ENCODE results near the gene SEMA3C. TPM values are rescaled to one million over a fixed set of nuclear protein-coding genes. Genes with fewer than 3 reads are reported as not detected.
A peak's percentile ranks its signal among the peaks of the same experiment; 100 is the strongest.

SEMA3C gene
- polyA plus RNA-seq, 3 donors, result 29.2 to 34.7 (median 31.8) TPM

GRCh38 chr7:80734011-80734410 lies 184.8 kb downstream of the SEMA3C start:
- DNase-seq (ENCODE audit: extremely low read depth in 1 of 11, low read depth in 9 of 11, low spot score in 4 of 11), result no peak

DNA sequence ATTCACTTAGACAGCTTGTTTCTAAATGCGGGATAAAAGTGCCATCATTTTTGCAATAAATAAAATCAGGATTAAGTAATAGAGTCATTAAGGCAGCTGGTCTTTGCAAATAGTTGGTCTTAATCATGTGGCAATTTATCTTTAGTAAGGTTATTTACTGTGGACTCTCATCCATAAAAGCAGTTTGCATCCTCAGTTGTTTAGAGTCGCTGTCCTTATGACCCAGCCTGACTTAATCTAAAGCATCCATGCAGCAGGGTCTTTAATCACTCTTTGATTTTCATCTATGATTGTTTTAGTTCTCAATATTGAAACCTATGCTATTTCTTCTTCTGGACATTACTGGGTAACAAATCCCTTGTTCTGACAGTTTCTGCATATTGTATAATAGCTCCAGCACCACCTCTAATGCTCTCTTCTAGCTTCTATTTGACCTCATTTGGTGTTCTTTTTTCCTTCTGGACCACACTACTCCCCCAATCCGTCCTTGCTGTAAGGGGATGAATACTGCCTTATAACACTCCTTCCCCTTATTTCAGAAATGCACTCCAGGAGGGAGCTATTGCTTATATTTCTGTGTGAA lies 185.4 kb downstream of the SEMA3C start:
- DNase-seq (ENCODE audit: extremely low read depth in 1 of 11, low read depth in 9 of 11, low spot score in 4 of 11), result no peak

GRCh38 chr7:80732630-80733029 lies 186.2 kb downstream of the SEMA3C start:
- DNase-seq (ENCODE audit: extremely low read depth in 1 of 11, low read depth in 9 of 11, low spot score in 4 of 11), result no peak

DNA sequence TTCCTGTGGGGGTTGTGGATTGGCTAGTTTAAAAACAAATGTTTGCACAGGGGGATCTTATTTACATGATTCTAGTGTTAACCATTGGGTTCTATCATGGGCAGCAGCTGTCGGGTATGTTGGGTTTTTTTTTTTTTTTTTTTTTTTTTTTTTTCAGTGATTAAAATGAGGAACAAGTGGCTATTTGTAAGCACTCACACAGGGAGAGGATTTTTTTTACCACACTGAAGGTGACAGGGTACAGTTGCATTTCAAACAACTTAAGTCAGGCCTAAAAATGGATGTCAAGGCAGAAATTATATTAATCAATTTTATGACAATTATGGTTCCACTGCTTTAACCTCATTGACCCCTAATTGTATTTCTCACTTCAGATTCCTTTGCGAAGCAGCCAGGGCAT lies 187.6 kb downstream of the SEMA3C start:
- no peak for DNase-seq (ENCODE audit: extremely low read depth in 1 of 11, low read depth in 9 of 11, low spot score in 4 of 11)

GRCh38 chr7:80729591-80730320 lies 189.1 kb downstream of the SEMA3C start:
- peak in 2 of 11 donors; percentile 13 to 19 for DNase-seq (ENCODE audit: extremely low read depth in 1 of 11, low read depth in 9 of 11, low spot score in 4 of 11)

DNA sequence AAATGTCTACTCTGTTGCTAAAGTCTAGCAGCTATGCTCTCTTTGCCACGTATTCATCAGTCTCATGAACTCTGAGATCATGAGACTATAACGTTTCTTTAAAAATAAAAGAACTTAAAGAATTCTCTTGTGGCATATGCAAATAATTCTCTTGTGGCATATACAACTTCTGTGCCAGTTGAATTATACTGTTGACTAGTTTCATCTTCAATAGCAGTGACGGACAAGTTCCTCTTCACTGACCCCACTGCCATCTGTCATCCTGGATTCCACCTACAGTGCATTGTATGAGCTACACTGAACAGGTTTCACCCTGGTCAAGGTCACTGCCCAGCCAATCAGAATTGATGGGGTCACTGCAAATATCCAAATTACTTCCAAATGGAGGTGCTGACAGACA lies 192.2 kb downstream of the SEMA3C start:
- no peak for DNase-seq (ENCODE audit: extremely low read depth in 1 of 11, low read depth in 9 of 11, low spot score in 4 of 11)

DNA sequence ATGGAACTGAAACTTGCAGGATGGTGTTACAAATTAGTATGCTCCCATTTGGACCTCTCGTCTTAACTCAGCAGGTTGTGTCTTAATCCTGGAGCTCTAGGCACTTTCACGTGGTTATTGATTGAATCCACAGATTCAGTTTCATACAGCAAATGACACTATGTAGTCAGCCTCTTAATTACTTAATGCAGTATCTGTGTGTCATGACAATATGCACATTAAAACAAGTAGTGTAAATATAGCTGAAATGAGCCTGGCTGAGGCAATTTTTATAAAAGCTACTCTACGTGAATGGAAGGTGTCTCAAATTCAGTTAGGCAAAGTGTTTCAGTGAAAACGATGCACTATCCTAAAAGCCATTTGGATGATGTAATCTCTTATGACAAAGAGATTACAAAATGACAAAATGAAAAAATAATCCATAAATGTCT lies 193.7 kb downstream of the SEMA3C start:
- DNase-seq (ENCODE audit: extremely low read depth in 1 of 11, low read depth in 9 of 11, low spot score in 4 of 11), result no peak

DNA sequence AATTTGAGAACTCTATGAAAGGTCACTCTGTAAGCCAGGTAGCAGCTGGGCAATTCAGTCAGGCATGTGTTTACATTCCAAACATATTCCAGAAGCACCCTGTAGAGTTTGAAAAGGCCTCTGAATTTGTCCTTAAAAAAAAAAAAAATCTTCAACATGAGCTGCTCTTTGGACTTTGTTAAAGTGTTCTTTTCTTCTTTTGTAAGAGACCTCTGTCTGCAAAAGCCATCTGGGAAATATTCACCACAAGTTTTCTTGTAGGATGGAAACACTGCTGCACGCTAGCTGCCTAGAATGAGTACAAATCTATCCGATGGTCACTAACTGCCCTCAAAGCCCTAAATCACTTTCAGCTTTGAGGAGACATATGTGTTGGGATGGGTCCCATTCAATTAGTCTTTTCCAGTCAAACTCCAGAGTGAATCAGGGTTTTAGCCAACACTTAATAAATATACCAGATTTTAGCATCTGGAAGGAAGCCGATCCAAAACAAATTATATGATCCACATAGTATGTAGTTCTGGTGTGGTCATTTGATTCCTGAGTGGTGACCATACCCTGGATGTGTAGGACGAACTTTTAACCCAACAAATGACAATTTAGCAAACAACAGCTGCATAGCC lies 194.5 kb downstream of the SEMA3C start:
- DNase-seq (ENCODE audit: extremely low read depth in 1 of 11, low read depth in 9 of 11, low spot score in 4 of 11), result peak; percentile 59 to 87 (median 72)

DNA sequence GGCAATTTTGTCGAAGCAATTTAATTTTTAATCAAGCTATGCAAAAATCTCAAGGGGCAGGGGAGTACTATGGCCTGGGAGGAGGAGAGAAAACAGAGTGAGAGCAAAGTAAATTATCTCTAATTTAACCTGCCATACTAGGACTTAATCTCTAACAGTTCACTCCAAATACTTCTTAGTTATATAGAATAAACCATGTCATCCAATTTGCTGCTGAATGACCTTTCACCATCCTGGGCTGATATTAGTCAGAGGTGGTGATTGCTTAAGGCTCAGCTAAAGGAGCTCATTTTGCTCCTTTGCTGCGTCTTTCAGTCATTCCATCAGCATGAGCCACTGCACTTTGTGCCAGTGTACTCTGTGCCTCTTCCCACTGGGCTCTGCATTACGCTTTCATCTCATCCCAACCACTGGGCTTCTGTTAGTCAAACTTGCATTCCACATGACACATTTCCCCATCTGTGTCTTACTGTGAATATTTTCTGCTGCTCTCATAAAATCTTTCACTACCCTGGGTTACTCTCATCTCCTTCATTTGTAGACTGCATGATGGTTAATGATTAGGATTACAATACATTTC lies 196.1 kb downstream of the SEMA3C start:
- DNase-seq (ENCODE audit: extremely low read depth in 1 of 11, low read depth in 9 of 11, low spot score in 4 of 11), result no peak

DNA sequence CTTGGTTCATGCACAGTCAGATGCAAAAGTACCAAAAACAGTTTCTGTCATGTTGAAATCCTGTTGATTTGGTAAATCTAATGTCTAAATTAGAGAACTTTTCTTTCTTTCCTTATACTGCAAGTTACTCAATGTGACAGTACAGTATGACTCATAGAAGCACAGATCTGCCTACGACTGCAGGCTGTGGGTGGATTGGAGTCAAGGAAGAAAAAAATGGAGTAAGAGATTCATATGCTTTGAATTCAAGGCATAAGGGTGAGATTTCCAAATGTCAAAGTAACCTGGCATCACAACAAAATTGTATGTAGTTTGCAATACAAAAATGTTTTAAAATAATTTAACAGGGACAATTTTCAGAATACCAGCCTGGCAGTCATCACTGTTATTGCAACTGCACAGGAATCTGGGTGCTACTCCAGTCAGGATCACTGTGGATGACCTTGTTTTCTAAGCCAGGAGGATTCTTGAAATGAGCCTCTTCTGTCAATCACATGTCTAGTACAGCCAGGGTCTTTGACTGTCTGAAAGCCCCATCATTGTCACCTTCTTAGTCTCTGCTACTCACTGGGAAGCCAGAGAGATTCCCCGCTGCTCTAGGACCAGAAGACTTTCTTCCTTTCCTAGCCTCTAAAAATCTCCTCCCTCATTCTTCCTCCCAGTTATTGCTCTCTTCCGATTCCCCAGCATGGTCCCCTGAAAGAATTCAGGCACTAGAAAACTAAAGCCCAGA lies 196.8 kb downstream of the SEMA3C start:
- DNase-seq (ENCODE audit: extremely low read depth in 1 of 11, low read depth in 9 of 11, low spot score in 4 of 11), result no peak

DNA sequence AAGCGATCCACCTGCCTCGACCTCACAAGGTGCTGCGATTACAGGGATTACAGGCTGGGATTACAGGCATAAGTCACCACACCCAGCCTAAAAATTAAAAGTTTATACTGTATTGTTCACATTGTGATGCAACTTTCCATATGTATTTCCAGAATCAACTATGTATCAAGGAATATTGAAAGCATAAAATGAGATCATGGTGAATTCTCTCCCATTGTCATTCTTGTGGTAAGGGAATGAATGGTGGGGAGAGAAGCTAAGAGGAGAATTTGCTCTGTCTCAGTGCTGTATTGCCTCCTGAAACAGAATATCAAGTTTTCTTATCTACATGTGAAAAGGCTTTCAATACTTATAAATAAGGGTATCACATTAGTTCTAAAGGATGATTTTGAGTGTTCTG lies 198.7 kb downstream of the SEMA3C start:
- no peak for DNase-seq (ENCODE audit: extremely low read depth in 1 of 11, low read depth in 9 of 11, low spot score in 4 of 11)

DNA sequence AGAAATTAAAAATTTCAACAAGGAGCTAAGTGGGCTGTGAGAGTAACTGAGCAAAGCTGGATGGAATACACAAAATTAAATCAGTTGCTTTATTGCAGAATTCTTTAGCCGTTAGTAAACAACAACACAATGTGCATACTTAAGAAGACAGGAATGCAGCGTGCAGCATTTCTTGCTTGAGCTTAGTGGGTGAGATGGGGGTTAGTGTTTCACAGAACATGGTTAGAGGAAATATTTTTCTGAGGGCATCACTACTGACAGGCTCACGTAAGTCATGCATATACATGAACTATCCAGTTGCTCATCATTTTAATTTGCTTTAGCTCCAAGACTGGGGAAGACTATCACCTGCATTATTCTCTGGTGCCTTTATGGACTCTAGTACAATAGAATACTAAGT lies 199.6 kb downstream of the SEMA3C start:
- no peak for DNase-seq (ENCODE audit: extremely low read depth in 1 of 11, low read depth in 9 of 11, low spot score in 4 of 11)

DNA sequence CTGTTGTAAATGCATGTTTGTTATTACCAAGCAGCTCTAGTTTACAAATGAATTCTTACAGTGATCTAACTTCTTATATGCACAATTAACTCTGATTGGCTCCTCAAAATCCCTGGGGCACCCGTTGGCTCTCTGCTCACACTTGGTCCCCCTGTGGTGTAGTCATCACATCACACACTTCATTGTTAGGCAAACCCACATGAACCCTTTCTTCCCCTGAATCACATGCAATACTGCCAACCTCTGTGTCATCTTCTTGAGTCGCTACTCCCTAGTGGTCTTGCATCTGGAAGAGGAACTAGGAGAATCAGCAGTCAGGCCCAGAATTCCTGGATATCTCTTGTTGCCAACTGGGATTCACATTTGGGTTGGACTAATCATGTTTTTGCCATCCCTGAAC lies 207.3 kb downstream of the SEMA3C start:
- no peak for DNase-seq (ENCODE audit: extremely low read depth in 1 of 11, low read depth in 9 of 11, low spot score in 4 of 11)

DNA sequence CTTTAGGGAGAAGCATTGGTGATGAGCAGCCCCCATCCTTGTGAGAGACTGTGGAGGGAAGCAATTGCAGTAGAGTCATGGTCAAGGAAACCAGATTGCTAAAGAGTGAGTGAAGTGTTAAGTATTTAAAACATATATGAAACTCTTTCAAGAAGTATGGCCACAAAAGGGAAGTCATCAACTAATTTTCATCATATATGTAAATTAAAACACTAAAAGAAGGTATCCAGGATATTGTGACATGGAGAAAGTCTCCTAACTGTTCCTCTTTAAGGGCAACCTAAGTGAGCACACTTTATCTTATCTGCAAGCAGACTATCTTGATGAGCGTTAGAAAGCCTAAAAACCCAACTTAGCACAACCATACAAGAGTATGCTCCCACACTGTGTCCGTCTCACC lies 210.7 kb downstream of the SEMA3C start:
- DNase-seq (ENCODE audit: extremely low read depth in 1 of 11, low read depth in 9 of 11, low spot score in 4 of 11), result no peak

- no peak for DNase-seq (ENCODE audit: extremely low read depth in 1 of 11, low read depth in 9 of 11, low spot score in 4 of 11)
Observed at GRCh38 chr7:80707318-80707717, 211.5 kb downstream of the SEMA3C start.

DNA sequence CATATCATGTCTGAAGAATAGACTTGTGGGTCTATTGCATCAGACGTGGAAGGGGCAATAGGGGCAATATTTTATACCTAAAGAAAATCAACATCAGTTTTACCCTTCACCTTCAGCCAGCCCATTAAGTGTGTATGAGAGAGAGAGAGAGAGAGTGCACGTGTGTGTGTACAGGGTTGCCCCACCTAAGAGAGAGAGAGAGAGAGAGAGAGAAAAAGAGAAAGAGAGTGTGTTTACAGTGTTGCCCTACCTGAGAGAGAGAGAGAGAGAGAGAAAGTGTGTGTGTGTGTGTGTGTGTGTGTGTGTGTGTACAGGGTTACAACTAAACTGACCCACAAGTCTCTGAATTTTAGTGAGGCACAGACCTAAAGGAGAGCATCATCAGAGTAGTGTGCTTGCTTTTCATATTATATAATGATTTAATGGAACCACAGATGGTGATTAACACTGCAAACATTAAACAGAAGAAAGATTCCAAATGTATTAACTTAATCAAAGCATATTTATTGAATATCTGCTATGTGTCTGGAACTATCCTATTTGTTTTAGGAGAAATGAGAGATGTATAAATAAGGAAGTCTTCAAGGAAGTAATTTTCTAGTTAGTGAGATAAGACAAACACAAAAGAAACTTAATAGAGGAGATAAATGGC lies 213.6 kb downstream of the SEMA3C start:
- no peak for DNase-seq (ENCODE audit: extremely low read depth in 1 of 11, low read depth in 9 of 11, low spot score in 4 of 11)

GRCh38 chr7:80703272-80703671 lies 215.6 kb downstream of the SEMA3C start:
- no peak for DNase-seq (ENCODE audit: extremely low read depth in 1 of 11, low read depth in 9 of 11, low spot score in 4 of 11)

GRCh38 chr7:80699721-80700256 lies 219.1 kb downstream of the SEMA3C start:
- DNase-seq (ENCODE audit: extremely low read depth in 1 of 11, low read depth in 9 of 11, low spot score in 4 of 11), result no peak

All from renal cortex interstitium (tissue), 11 donors.